Measurements from ENCODE around the gene FBXW11. TPM values are rescaled to one million over a fixed set of nuclear protein-coding genes. Genes with fewer than 3 reads are reported as not detected.
A peak's percentile ranks its signal among the peaks of the same experiment; 100 is the strongest.

The FBXW11 gene
- total RNA-seq, 1 experiment from 2014 or later, result 69.2 TPM

- Histone ChIP-seq H2AFZ (ENCODE audit: low read length) (no peak overlapping the region), H3F3A (ENCODE audit: low read length, unreplicated experiment) (peaks cover 3% of the 10 kb centered on the region), H3K79me2 (ENCODE audit: low read length) (peaks cover 94% of the 10 kb centered on the region), H3K9ac (ENCODE audit: low read length) (peak overlapping the region; percentile 45), H3K36me3 (ENCODE audit: low read depth, low read length) (peaks cover 19% of the 10 kb centered on the region), H3K27me3 (ENCODE audit: low read length) (no peaks in the 10 kb centered on the region), H3K9me3 (ENCODE audit: low read length) (no peaks in the 10 kb centered on the region), H3K27ac (ENCODE audit: low read length) (peak overlapping the region; percentile 82), H4K20me1 (ENCODE audit: low read length) (peaks cover 2% of the 10 kb centered on the region; the same call in 1 of the 2 replicates), H3K4me2 (ENCODE audit: low read length) (peak overlapping the region; percentile 64), H3K4me1 (ENCODE audit: insufficient read depth, low read length) (peaks cover 44% of the 10 kb centered on the region), H3K9me2 (replicated peaks; ENCODE audit: low read length) (no peaks in the 10 kb centered on the region; the same call in 1 of the 2 replicates), H3K4me3 (ENCODE audit: low read length) (peak overlapping the region; percentile 25; the same call in 1 of the 2 replicates)
- CTCF ChIA-PET, result no interaction called here
- POLR2A ChIA-PET (ENCODE audit: unreplicated experiment), result no interaction called here
- ATAC-seq (peak; percentile 61), DNase-seq (peak; percentile 87)
- no TSS peak for BruUV-seq (replicated peaks)
- intact Hi-C loops (cut with micrococcal nuclease), result loop anchor here (1.0 kb wide), 1 partner anchor 8 kb away; no protein-coding TSS in a partner anchor
- TF ChIP-seq EZH2phosphoT487 (IDR thresholded peaks at IDR 0.05; ENCODE audit: borderline replicate concordance, low read length), result no peak
- TF ChIP-seq CTCF (conservative IDR thresholded peaks at IDR 0.05; ENCODE audit: low read depth, low read length), result no peak
- TF ChIP-seq EZH2 (IDR thresholded peaks at IDR 0.05; ENCODE audit: low read length, unreplicated experiment), result no peak
These were observed 17.2 kb downstream of the FBXW11 start for GRCh38 chr5:171989276-171989675.

- TF ChIP-seq EZH2phosphoT487 (IDR thresholded peaks at IDR 0.05; ENCODE audit: borderline replicate concordance, low read length), result no peak
- TF ChIP-seq CTCF (conservative IDR thresholded peaks at IDR 0.05; ENCODE audit: low read depth, low read length), result no peak
- TF ChIP-seq EZH2 (IDR thresholded peaks at IDR 0.05; ENCODE audit: low read length, unreplicated experiment), result no peak
- peaks cover 92% of the 10 kb centered on the region for H3K79me2 ChIP-seq (ENCODE audit: low read length)
- POLR2A ChIA-PET (ENCODE audit: unreplicated experiment), result no interaction called here
- no peaks in the 10 kb centered on the region; the same call in 1 of the 2 replicates for H3K9me2 ChIP-seq (replicated peaks; ENCODE audit: low read length)
- no peaks in the 10 kb centered on the region for H3K27me3 ChIP-seq (ENCODE audit: low read length)
- H3K4me2 ChIP-seq (ENCODE audit: low read length), result no peak overlapping the region
- intact Hi-C loops (cut with micrococcal nuclease), result no loop called here
- DNase-seq (no peak), ATAC-seq (no peak)
- H3K4me3 ChIP-seq (ENCODE audit: low read length), result no peak overlapping the region
- 0 out of 2 replicates have a peak, but pooled peaks cover under 1% of the 10 kb centered on the region for H3K9me3 ChIP-seq (ENCODE audit: low read length)
- CTCF ChIA-PET, result no interaction called here
- H3K9ac ChIP-seq (ENCODE audit: low read length), result no peak overlapping the region
- H4K20me1 ChIP-seq (ENCODE audit: low read length), result peaks cover 6% of the 10 kb centered on the region; the same call in 1 of the 2 replicates
- H2AFZ ChIP-seq (ENCODE audit: low read length), result no peak overlapping the region
- H3K36me3 ChIP-seq (ENCODE audit: low read depth, low read length), result peaks cover 17% of the 10 kb centered on the region
- H3F3A ChIP-seq (ENCODE audit: low read length, unreplicated experiment), result peaks cover 3% of the 10 kb centered on the region
- BruUV-seq (replicated peaks), result no TSS peak
- H3K27ac ChIP-seq (ENCODE audit: low read length), result no peak overlapping the region
- H3K4me1 ChIP-seq (ENCODE audit: insufficient read depth, low read length), result peaks cover 43% of the 10 kb centered on the region
These were observed 19.7 kb downstream of the FBXW11 start for GRCh38 chr5:171986772-171987171.

- Histone ChIP-seq H3K9me3 (ENCODE audit: low read length) (peaks cover 14% of the 10 kb centered on the region; the same call in 1 of the 2 replicates), H3F3A (ENCODE audit: low read length, unreplicated experiment) (peaks cover 3% of the 10 kb centered on the region), H3K27me3 (ENCODE audit: low read length) (no peaks in the 10 kb centered on the region), H3K9ac (ENCODE audit: low read length) (no peak overlapping the region), H3K4me1 (ENCODE audit: insufficient read depth, low read length) (peaks cover 27% of the 10 kb centered on the region), H3K9me2 (replicated peaks; ENCODE audit: low read length) (no peaks in the 10 kb centered on the region), H4K20me1 (ENCODE audit: low read length) (peaks cover 6% of the 10 kb centered on the region; the same call in 1 of the 2 replicates), H3K79me2 (ENCODE audit: low read length) (peaks cover 94% of the 10 kb centered on the region), H3K36me3 (ENCODE audit: low read depth, low read length) (peaks cover 29% of the 10 kb centered on the region), H3K4me2 (ENCODE audit: low read length) (0 out of 2 replicates have a peak overlapping the region, but pooled peaks have one; percentile 13), H2AFZ (ENCODE audit: low read length) (no peak overlapping the region), H3K4me3 (ENCODE audit: low read length) (no peak overlapping the region), H3K27ac (ENCODE audit: low read length) (peak overlapping the region; percentile 60)
- DNase-seq, result peak; percentile 81
- no TSS peak for BruUV-seq (replicated peaks)
- ChIA-PET CTCF (no interaction called here), POLR2A (ENCODE audit: unreplicated experiment) (no interaction called here)
- TF ChIP-seq EZH2phosphoT487 (IDR thresholded peaks at IDR 0.05; ENCODE audit: borderline replicate concordance, low read length), result no peak
- TF ChIP-seq CTCF (conservative IDR thresholded peaks at IDR 0.05; ENCODE audit: low read depth, low read length), result no peak
- no peak for TF ChIP-seq EZH2 (IDR thresholded peaks at IDR 0.05; ENCODE audit: low read length, unreplicated experiment)
- ATAC-seq, result peak; percentile 73
- intact Hi-C loops (cut with micrococcal nuclease), result loop anchor here (2.0 kb wide), 1 partner anchor 14 kb away; no protein-coding TSS in a partner anchor
These were observed 21.6 kb downstream of the FBXW11 start for GRCh38 chr5:171984748-171985419.

Measured in PC-3 (cell line).